HL-60/S4 treated with retinoic acid at 250 ng/mL for 4 days and 3 days (cell line): ENCODE results near the gene GSTT2.

Source experiments
- in situ Hi-C: fragments of 300-500 bp; cut with MboI; formaldehyde crosslinking; loops from 2 replicates; pipeline ENCODE4 v1.7.0; 2022; ENCODE audit warnings: low sequenced_read_pairs

Gene GSTT2

GRCh38 chr22:24007253-24008021 lies 27.5 kb downstream of the GSTT2 start:
- in situ Hi-C loops, result loop anchor here (5.0 to 25.0 kb wide), 2 partner anchors 70 to 530 kb away; no protein-coding TSS in a partner anchor

GRCh38 chr22:24008022-24008283 lies 28.0 kb downstream of the GSTT2 start:
- in situ Hi-C loops, result loop anchor here (5.0 to 25.0 kb wide), 2 partner anchors 71 to 529 kb away; no protein-coding TSS in a partner anchor

GRCh38 chr22:24008381-24009226 lies 28.7 kb downstream of the GSTT2 start:
- in situ Hi-C loops, result loop anchor here (5.0 to 25.0 kb wide), 2 partner anchors 71 to 529 kb away; no protein-coding TSS in a partner anchor

GRCh38 chr22:24009227-24010017 lies 29.5 kb downstream of the GSTT2 start:
- in situ Hi-C loops, result loop anchor here (5.0 to 25.0 kb wide), 2 partner anchors 72 to 528 kb away; no protein-coding TSS in a partner anchor

- in situ Hi-C loops, result loop anchor here (25.0 kb wide), 1 partner anchor 527 kb away; no protein-coding TSS in a partner anchor
These were observed 30.1 kb downstream of the GSTT2 start for GRCh38 chr22:24010018-24010391.

GRCh38 chr22:24011735-24012068 lies 31.8 kb downstream of the GSTT2 start:
- in situ Hi-C loops, result loop anchor here (25.0 kb wide), 1 partner anchor 526 kb away; no protein-coding TSS in a partner anchor

GRCh38 chr22:24016156-24016555 lies 36.2 kb downstream of the GSTT2 start:
- in situ Hi-C loops, result loop anchor here (25.0 kb wide), 1 partner anchor 521 kb away; no protein-coding TSS in a partner anchor

GRCh38 chr22:24021304-24021703 lies 41.4 kb downstream of the GSTT2 start:
- in situ Hi-C loops, result loop anchor here (25.0 kb wide), 1 partner anchor 516 kb away; no protein-coding TSS in a partner anchor

GRCh38 chr22:24023204-24023789 lies 43.4 kb downstream of the GSTT2 start:
- in situ Hi-C loops, result loop anchor here (25.0 kb wide), 1 partner anchor 514 kb away; no protein-coding TSS in a partner anchor

- in situ Hi-C loops, result loop anchor here (25.0 kb wide), 1 partner anchor 513 kb away; no protein-coding TSS in a partner anchor
These were observed 44.4 kb downstream of the GSTT2 start for GRCh38 chr22:24024354-24024753.

GRCh38 chr22:24025475-24025874 lies 45.5 kb downstream of the GSTT2 start:
- in situ Hi-C loops, result no loop called here

- in situ Hi-C loops, result no loop called here
These were observed 46.1 kb downstream of the GSTT2 start for GRCh38 chr22:24026056-24026455.

- in situ Hi-C loops, result no loop called here
These were observed 46.8 kb downstream of the GSTT2 start for GRCh38 chr22:24026733-24027132.

- in situ Hi-C loops, result no loop called here
These were observed 47.5 kb downstream of the GSTT2 start for GRCh38 chr22:24027389-24027975.

GRCh38 chr22:24027991-24028390 lies 48.1 kb downstream of the GSTT2 start:
- in situ Hi-C loops, result no loop called here

- in situ Hi-C loops, result no loop called here
These were observed 48.6 kb downstream of the GSTT2 start for GRCh38 chr22:24028533-24028932.

- in situ Hi-C loops, result no loop called here
These were observed 49.4 kb downstream of the GSTT2 start for GRCh38 chr22:24029304-24029703.

- in situ Hi-C loops, result no loop called here
These were observed 50.3 kb downstream of the GSTT2 start for GRCh38 chr22:24030186-24030702.
